ENCODE data around the gene ARHGEF28. TPM values are rescaled to one million over a fixed set of nuclear protein-coding genes. Genes with fewer than 3 reads are reported as not detected.

ARHGEF28 gene
- total and polyA plus RNA-seq, 12 donors: 0.62 to 3.4 (median 1.5) TPM

DNA sequence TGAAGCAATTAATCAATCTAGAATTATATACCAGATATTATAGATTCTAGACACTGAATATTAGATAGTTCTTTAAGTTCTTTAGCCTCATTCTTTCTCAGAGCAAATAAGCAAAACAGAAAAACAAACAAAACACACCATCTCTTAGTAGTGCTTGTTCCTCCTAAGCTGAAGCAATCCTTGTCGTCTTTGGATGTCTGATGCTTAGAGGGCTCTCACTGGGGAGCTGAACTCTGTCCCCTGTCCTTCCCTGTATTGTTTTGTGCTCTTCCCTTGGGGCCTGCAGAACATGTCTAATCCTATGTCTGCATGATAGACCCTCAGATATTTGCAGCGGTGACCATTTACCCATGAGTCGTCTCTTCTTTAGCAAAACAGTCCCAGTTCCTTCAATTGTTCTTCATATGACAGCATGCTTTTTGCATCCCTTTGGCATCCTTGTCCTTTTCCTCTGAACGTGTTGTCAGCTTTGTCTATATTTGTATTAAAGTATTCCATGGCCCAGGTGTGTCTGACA lies 114.3 kb downstream of the ARHGEF28 start:
- Histone ChIP-seq H3K4me3 (no peak overlapping the region), H3K4me1 (peaks cover 0 to 14% (median 0%) of the 10 kb centered on the region in 9 donors), H3K27me3 (no peaks in the 10 kb centered on the region), H3K9me3 (no peaks in the 10 kb centered on the region), H3K27ac (peak overlapping the region in 1 of 10 donors; percentile 30), H3K36me3 (no peaks in the 10 kb centered on the region)
- DNase-seq (no peak), ATAC-seq (peak in 2 of 8 donors; percentile 29 to 44)
- TF ChIP-seq, protein P1, sequence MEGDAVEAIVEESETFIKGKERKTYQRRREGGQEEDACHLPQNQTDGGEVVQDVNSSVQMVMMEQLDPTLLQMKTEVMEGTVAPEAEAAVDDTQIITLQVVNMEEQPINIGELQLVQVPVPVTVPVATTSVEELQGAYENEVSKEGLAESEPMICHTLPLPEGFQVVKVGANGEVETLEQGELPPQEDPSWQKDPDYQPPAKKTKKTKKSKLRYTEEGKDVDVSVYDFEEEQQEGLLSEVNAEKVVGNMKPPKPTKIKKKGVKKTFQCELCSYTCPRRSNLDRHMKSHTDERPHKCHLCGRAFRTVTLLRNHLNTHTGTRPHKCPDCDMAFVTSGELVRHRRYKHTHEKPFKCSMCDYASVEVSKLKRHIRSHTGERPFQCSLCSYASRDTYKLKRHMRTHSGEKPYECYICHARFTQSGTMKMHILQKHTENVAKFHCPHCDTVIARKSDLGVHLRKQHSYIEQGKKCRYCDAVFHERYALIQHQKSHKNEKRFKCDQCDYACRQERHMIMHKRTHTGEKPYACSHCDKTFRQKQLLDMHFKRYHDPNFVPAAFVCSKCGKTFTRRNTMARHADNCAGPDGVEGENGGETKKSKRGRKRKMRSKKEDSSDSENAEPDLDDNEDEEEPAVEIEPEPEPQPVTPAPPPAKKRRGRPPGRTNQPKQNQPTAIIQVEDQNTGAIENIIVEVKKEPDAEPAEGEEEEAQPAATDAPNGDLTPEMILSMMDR (IDR thresholded peaks at IDR 0.05): no peak
- 41 to 60% methylated on average over 4 of the region's 4 CpGs for WGBS, 2 donors
- intact Hi-C loops (cut with DNase I): no loop called here

DNA sequence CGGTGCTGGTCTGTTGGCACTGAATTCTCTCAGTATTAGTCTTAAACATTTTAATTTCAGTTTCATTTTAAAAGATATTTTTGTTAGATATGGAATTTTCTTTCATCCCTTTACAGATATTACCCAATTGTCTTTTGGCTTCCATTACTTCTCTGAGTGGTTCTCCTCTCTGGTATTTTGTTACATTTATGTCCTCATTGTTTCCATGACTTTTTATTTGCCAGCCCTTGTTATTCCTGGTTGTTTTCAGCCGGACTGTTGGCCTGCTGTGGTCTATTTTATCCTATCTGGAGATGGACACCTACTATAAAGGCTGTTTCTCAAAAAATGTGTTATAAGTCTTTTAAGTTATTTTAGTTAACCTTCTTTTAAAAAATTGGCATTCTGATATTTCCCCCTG lies 117.2 kb downstream of the ARHGEF28 start:
- Histone ChIP-seq H3K27ac (peak overlapping the region in 1 of 10 donors; percentile 15), H3K9me3 (peaks cover 0 to 10% (median 0%) of the 10 kb centered on the region in 11 donors), H3K4me3 (no peak overlapping the region), H3K27me3 (no peaks in the 10 kb centered on the region), H3K4me1 (peaks cover 0 to 14% (median 3%) of the 10 kb centered on the region in 9 donors), H3K36me3 (no peaks in the 10 kb centered on the region)
- DNase-seq (no peak), ATAC-seq (no peak)
- WGBS, 2 donors: 64 to 80% methylated on average over 2 of the region's 2 CpGs
- TF ChIP-seq, protein P1 (IDR thresholded peaks at IDR 0.05): no peak
- intact Hi-C loops (cut with DNase I): no loop called here

DNA sequence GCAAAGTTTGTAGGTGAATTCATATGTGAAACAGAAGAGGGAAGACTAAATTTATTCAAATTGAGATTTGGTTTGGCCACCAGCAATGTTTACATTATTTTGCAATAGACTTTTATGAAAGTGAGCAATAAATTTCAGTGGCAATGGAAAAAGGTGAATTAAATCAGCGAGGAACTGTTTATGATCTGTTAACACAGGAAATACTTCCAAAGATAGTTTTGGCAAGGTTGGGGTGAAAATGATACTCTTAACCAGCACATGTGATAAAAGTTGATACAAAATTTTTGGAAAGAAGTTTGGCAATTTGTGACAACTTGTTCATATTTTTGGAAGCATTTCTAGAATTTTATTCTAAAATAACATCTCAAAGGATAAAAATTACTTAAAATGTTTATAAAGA lies 119.8 kb downstream of the ARHGEF28 start:
- Histone ChIP-seq H3K4me3 (no peak overlapping the region), H3K4me1 (peaks cover 0 to 36% (median 18%) of the 10 kb centered on the region in 9 donors), H3K27ac (no peak overlapping the region), H3K9me3 (peaks cover 0 to 10% (median 0%) of the 10 kb centered on the region in 11 donors), H3K36me3 (no peaks in the 10 kb centered on the region), H3K27me3 (no peaks in the 10 kb centered on the region)
- intact Hi-C loops (cut with DNase I): loop anchor here in 1 of 10 donors (5.0 kb wide), 1 partner anchor 1916 kb away; no protein-coding TSS in a partner anchor
- ATAC-seq: no peak
- WGBS, 2 donors: 55 to 79% methylated on average over 1 of the region's 1 CpG
- no peak for DNase-seq
- TF ChIP-seq, protein P1 (IDR thresholded peaks at IDR 0.05): no peak

DNA sequence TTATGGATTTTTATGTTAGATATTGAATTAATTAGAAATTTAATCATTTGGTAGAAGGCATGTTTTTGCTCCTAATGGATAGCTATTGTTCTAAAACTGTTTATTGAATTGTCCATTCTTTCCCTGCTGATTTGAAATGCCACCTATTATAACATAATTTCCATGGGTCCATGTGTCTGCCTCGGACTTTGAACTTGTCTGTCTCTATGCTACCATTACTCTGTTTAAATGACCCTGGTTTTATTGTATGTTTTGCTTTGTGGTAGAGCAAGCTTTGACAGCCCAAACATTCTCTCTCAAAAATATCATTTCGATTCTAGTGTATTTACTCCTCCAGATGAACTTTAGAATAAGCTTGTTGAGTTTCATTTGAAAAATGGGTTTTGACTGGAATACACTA lies 120.6 kb downstream of the ARHGEF28 start:
- H3K27me3 ChIP-seq: no peaks in the 10 kb centered on the region
- H3K27ac ChIP-seq: no peak overlapping the region
- TF ChIP-seq, protein P1 (IDR thresholded peaks at IDR 0.05): no peak
- intact Hi-C loops (cut with DNase I): loop anchor here in 1 of 10 donors (5.0 kb wide), 1 partner anchor 1916 kb away; no protein-coding TSS in a partner anchor
- DNase-seq: no peak
- no peaks in the 10 kb centered on the region for H3K36me3 ChIP-seq
- H3K9me3 ChIP-seq: peaks cover 0 to 10% (median 0%) of the 10 kb centered on the region in 11 donors
- no peak for ATAC-seq
- H3K4me1 ChIP-seq: peaks cover 0 to 36% (median 18%) of the 10 kb centered on the region in 9 donors
- whole genome bisulfite sequencing, 2 donors: 93 to 94% methylated on average over 2 of the region's 2 CpGs
- no peak overlapping the region for H3K4me3 ChIP-seq
